Measurements from ENCODE around the gene TMEM44.

The TMEM44 gene

GRCh38 chr3:194633349-194634004 is at the start of gene TMEM44 (continued):
- no peak for TF ChIP-seq ZNF391 (tag by site-specific recombination; IDR thresholded peaks at IDR 0.05; ENCODE audit: borderline replicate concordance, low read depth)
- peak; percentile 98 for TF ChIP-seq KLF9 (tag by site-specific recombination; IDR thresholded peaks at IDR 0.05; ENCODE audit: low read depth)
- no peak for TF ChIP-seq ZNF560 (tag by site-specific recombination; IDR thresholded peaks at IDR 0.05; ENCODE audit: borderline replicate concordance)
- no peak for TF ChIP-seq ZNF302 (tag by site-specific recombination; IDR thresholded peaks at IDR 0.05; ENCODE audit: low read depth)
- no peak for TF ChIP-seq ZNF214 (tag by site-specific recombination; IDR thresholded peaks at IDR 0.05; ENCODE audit: borderline replicate concordance)
- TF ChIP-seq SP7 (tag by site-specific recombination; IDR thresholded peaks at IDR 0.05), result peak; percentile 38; the same call in 1 of the 2 replicates
- TF ChIP-seq ZNF366 (tag by site-specific recombination; conservative IDR thresholded peaks at IDR 0.05), result peak; percentile 48; the same call in 1 of the 2 replicates
- TF ChIP-seq ZNF148 (tag by site-specific recombination; IDR thresholded peaks at IDR 0.05; ENCODE audit: borderline replicate concordance), result no peak
- peak; percentile 59; the same call in 1 of the 2 replicates for TF ChIP-seq IKZF3 (tag by site-specific recombination; IDR thresholded peaks at IDR 0.05)
- no peak for TF ChIP-seq ZNF138 (tag by site-specific recombination; IDR thresholded peaks at IDR 0.05; ENCODE audit: borderline replicate concordance)
- peak; percentile 90 for TF ChIP-seq ZBTB17 (tag by site-specific recombination; IDR thresholded peaks at IDR 0.05)
- no peak for TF ChIP-seq HOXC10 (CRISPR knock-in tag; IDR thresholded peaks at IDR 0.05)
- TF ChIP-seq ZNF292 (tag by site-specific recombination; IDR thresholded peaks at IDR 0.05; ENCODE audit: borderline replicate concordance, low read depth), result no peak
- TF ChIP-seq ZNF140 (tag by site-specific recombination; IDR thresholded peaks at IDR 0.05), result no peak

GRCh38 chr3:194682694-194683310 is 49.6 kb upstream of the TMEM44 start:
- Histone ChIP-seq H3K36me3 (ENCODE audit: control insufficient read depth in 2 of 2, insufficient read depth in 1 of 2, low read length in 2 of 2) (peaks cover 0 to 8% of the 10 kb centered on the region in 2 experiments; a peak in 1 of 3 replicates), H3K9me3 (ENCODE audit: control insufficient read depth, insufficient read depth, low read depth, low read length) (no peaks in the 10 kb centered on the region), H3K27ac (ENCODE audit: extremely low read depth, low read depth, low read length) (no peak overlapping the region), H3K4me1 (ENCODE audit: control insufficient read depth, insufficient read depth, low read length) (no peaks in the 10 kb centered on the region), H3K4me3 (ENCODE audit: low read depth, low read length) (no peak overlapping the region)
- ChIA-PET CTCF (interaction anchor here (0.5 to 3.4 kb wide), 53 partner anchors 10 to 967 kb away, joined by 3 to 32 read pairs (median 4); partner anchors contain the start of genes LSG1 and XXYLT1), POLR2A (interaction anchor here (0.6 to 1.4 kb wide), 5 partner anchors 11 to 587 kb away, joined by 3 to 8 read pairs (median 5); partner anchors contain the start of gene LSG1)
- TF ChIP-seq ZSCAN30 (tag by site-specific recombination; IDR thresholded peaks at IDR 0.05), result peak; percentile 64; the same call in 1 of the 2 replicates
- peak; percentile 52; the same call in 1 of the 2 replicates for TF ChIP-seq SP7 (tag by site-specific recombination; IDR thresholded peaks at IDR 0.05)
- TF ChIP-seq ZNF776 (tag by site-specific recombination; IDR thresholded peaks at IDR 0.05; ENCODE audit: borderline replicate concordance), result no peak
- peak; percentile 47; the same call in 1 of the 2 replicates for TF ChIP-seq KLF17 (tag by site-specific recombination; IDR thresholded peaks at IDR 0.05)
- TF ChIP-seq ZNF2 (tag by site-specific recombination; IDR thresholded peaks at IDR 0.05), result peak; percentile 82
- TF ChIP-seq ZBTB8A (tag by site-specific recombination; IDR thresholded peaks at IDR 0.05), result 0 out of 2 replicates have a peak, but pooled peaks have one; percentile 22
- TF ChIP-seq GLIS1 (tag by site-specific recombination; IDR thresholded peaks at IDR 0.05), result peak; percentile 92
- TF ChIP-seq ZFP37 (tag by site-specific recombination; IDR thresholded peaks at IDR 0.05), result peak; percentile 93
- TF ChIP-seq ZEB2 (tag by site-specific recombination; IDR thresholded peaks at IDR 0.05), result peak; percentile 70
- TF ChIP-seq ZNF600 (tag by site-specific recombination; IDR thresholded peaks at IDR 0.05), result peak; percentile 100
- peak; percentile 82 for TF ChIP-seq CTCF (tag by site-specific recombination; IDR thresholded peaks at IDR 0.05)
- peak; percentile 71 for TF ChIP-seq ZNF398 (tag by site-specific recombination; IDR thresholded peaks at IDR 0.05)
- peak; percentile 64 for TF ChIP-seq ZNF629 (tag by site-specific recombination; IDR thresholded peaks at IDR 0.05)
- peak; percentile 54; the same call in 1 of the 2 replicates for TF ChIP-seq ZBTB17 (tag by site-specific recombination; IDR thresholded peaks at IDR 0.05)
- peak; percentile 96 for TF ChIP-seq ZNF654 (tag by site-specific recombination; IDR thresholded peaks at IDR 0.05; ENCODE audit: low read depth)
- TF ChIP-seq ZFP69B (tag by site-specific recombination; IDR thresholded peaks at IDR 0.05), result 0 out of 2 replicates have a peak, but pooled peaks have one; percentile 32

Data from HEK293 (cell line).